LNCaP clone FGC (cell line): Measurements from ENCODE around the gene TNC.

Experiments
- DNase-seq: peaks from one replicate; pipeline ENCODE4 v3.0.0-alpha.2; 2011; ENCODE audit warnings: low read depth
- H3K4me3 ChIP-seq: 2 replicates; pipeline ENCODE4 v1.5.1; 2011; ENCODE audit warnings: mild to moderate bottlenecking, low read depth, low read length, control low read depth
- CTCF ChIP-seq: IDR thresholded peaks from 2 replicates; pipeline ENCODE4 v1.5.1; 2012; ENCODE audit warnings: mild to moderate bottlenecking; ENCODE audit not compliant: control insufficient read depth, insufficient read depth; ENCODE audit errors: extremely low read depth

TNC gene

DNA sequence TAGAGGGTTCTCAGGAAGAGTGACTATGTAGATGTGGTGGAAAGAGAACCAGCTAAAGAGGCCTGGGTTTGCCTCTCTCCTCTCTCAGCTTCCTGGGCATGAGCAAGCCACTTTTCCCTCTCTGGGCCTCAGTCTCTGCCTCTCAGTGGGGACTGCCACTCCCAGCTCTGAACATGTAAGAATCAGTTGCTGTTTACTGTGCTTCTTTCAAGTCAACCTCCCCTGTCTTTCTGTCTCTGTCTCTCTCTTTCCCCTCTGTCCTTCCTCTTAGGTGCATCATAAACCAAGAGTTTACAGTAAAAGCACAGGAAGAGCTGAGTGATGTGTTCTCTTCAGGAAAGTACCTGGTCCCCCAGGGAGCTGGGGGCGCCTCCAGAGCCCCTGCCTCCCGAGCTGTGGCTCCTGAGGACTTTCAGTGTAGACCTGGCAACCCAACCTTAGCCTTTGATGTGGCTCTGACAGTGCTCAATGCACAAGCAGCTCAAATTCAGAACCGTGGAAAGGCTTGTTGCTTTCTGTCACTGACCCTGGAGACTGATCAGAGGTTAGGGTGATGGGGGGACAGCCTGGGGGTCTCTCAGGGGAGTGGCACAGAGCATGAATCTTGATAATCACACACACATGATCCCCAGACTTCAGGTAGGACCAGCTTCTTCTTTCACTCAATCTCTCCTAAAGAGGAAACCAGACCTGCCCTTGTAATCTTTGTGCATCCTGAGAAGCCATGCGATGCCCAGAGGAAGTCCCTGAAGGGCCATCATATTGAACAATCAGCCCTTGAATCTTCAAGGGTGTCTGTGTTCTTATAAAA, 128.2 kb downstream of the TNC start:
- H3K4me3 ChIP-seq: no peak overlapping the region
- DNase-seq: no peak
- no peak for TF ChIP-seq CTCF

GRCh38 chr9:114988962-114989599, 128.9 kb downstream of the TNC start:
- DNase-seq: no peak
- no peak for TF ChIP-seq CTCF
- H3K4me3 ChIP-seq: no peak overlapping the region

GRCh38 chr9:114987116-114987515, 130.8 kb downstream of the TNC start:
- no peak for DNase-seq
- no peak for TF ChIP-seq CTCF
- no peak overlapping the region for H3K4me3 ChIP-seq

DNA sequence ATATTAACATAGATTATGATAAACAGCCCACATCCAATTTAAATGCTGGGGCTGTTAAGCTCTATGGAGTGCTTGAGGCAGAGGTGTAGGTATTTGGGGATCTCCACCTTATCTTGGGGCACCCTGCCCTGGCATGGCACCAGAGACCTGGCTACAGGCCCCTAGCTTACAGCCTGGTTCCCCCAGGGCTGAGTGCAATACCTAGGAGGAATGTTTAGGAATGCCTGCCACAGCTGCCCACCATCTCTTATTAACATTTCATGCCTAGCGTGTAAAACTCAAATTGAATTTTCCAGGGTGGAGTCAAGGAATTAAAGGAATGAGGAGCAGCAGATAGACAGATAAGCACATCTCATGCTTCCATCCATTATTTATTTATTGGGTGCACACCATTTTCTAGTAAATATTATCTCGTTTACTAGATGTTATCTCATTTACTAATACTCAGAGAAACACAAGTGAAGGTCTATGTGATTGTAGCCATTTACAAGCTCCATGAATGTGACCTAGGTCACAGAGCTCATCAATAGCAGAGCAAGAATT, 131.9 kb downstream of the TNC start:
- no peak for TF ChIP-seq CTCF
- H3K4me3 ChIP-seq: no peak overlapping the region
- no peak for DNase-seq

DNA sequence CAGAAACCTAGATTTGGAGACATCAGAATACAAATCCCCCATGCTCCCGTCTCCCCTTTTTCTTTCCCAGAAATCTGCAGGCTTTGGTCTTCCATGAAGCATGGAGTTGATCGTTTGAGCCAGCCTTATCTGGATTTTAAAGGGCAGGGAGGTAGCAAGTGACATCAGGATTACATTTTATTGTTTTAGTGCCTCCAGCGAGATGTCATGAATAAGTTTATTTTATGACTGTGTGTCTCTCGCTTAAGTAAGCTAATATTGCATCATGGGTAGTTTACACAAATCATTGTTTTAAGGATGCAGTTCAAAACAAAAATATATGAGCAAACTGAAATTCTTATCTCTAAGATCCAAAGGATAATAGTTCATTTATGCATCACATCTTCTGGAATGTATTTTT, 136.9 kb downstream of the TNC start:
- TF ChIP-seq CTCF: no peak
- no peak overlapping the region for H3K4me3 ChIP-seq
- peak; percentile 95 for DNase-seq

- no peak overlapping the region for H3K4me3 ChIP-seq
- DNase-seq: no peak
- TF ChIP-seq CTCF: no peak
Observed at GRCh38 chr9:114973216-114973615, 144.7 kb downstream of the TNC start.
